ENCODE data around the gene DCPS. TPM values are rescaled to one million over a fixed set of nuclear protein-coding genes. Genes with fewer than 3 reads are reported as not detected.

DCPS gene
- polyA plus RNA-seq, 1 of the 3 experiments (the other 2 are of a cell fraction), result 48.1 TPM

DNA sequence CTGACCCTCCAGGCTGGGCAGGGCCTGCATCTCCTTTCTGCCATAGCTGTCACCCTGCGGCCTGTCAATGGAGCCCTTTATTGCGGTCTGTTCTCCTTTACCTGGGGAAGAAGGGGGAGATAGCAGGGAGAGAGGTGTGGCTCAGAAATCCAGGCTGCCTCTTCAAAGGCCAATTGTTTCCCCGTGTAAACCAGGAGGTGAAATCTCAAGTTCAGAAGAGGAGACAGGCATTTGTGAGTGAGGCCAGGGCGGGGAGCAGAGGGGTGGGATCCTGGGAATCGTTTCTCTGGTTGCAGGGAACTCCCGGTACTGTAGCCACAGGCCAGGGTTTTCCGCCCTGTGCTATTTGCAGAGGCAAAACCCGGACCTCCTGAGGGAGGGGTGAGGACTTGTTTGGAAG is 9.1 kb downstream of the DCPS start:
- Histone ChIP-seq H3K79me2 (ENCODE audit: insufficient read depth) (no peaks in the 10 kb centered on the region; the same call in 1 of the 2 replicates), H3K27me3 (ENCODE audit: insufficient read depth) (no peaks in the 10 kb centered on the region), H4K20me1 (ENCODE audit: insufficient read depth) (no peaks in the 10 kb centered on the region), H2AFZ (ENCODE audit: low read depth) (no peak overlapping the region), H3K9me2 (no peaks in the 10 kb centered on the region), H3K4me3 (ENCODE audit: low read depth in 2 of 2, low read length in 1 of 2) (no peak overlapping the region), H3K4me1 (ENCODE audit: control insufficient read depth in 1 of 2, insufficient read depth in 2 of 2, low read depth in 1 of 2, low read length in 1 of 2) (peaks cover 11 to 14% of the 10 kb centered on the region in 2 experiments), H3K27ac (ENCODE audit: low read depth in 2 of 2, low read length in 1 of 2) (no peak overlapping the region), H3F3A (replicated peaks; ENCODE audit: insufficient read depth) (peaks cover 21% of the 10 kb centered on the region), H3K9ac (no peak overlapping the region), H3K4me2 (no peak overlapping the region), H3K9me3 (no peaks in the 10 kb centered on the region), H3K36me3 (replicated peaks in 1 of 2; ENCODE audit: control insufficient read depth in 1 of 2, insufficient read depth in 2 of 2, low read length in 1 of 2) (peaks cover 6 to 11% of the 10 kb centered on the region in 2 experiments)
- ChIA-PET POLR2A (no interaction called here), CTCF (interaction anchor here (0.9 to 10.0 kb wide), 5 partner anchors 43 to 679 kb away, joined by 3 to 172 read pairs (median 6); no protein-coding TSS in a partner anchor)
- no peak for DNase-seq
- no peak for TF ChIP-seq FOXJ3 (CRISPR knock-in tag; IDR thresholded peaks at IDR 0.05)
- TF ChIP-seq USF1 (IDR thresholded peaks at IDR 0.05; ENCODE audit: borderline replicate concordance, low read depth), result no peak
- TF ChIP-seq FOXM1 (IDR thresholded peaks at IDR 0.05; ENCODE audit: low read depth), result no peak
- TF ChIP-seq ELF1 (IDR thresholded peaks at IDR 0.05), result no peak
- TF ChIP-seq MAX (IDR thresholded peaks at IDR 0.05; ENCODE audit: low read depth), result no peak
- WGBS (ENCODE audit: low lambda C conversion rate), result 88% methylated on average over 8 of the region's 8 CpGs

DNA sequence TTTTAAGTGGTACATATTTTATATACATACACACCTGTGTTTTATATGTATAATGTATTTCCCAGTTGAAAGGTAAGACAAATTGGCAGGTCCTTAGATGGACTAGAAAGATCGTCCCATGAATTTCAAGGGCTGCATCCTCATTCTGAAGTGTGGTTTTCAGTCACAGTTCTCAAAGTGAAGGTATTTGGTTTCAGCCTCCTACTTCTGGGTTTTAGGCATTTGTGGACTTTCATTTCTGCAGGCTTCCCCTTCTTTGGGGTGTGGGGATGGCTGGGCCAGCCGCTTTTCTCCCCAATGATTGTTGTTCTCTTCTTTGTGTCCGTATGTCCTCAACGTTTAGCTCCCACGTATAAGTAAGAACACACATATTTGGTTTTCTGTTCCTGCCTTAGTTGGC is 10.0 kb downstream of the DCPS start:
- peaks cover 6 to 11% of the 10 kb centered on the region in 2 experiments for H3K36me3 ChIP-seq (replicated peaks in 1 of 2; ENCODE audit: control insufficient read depth in 1 of 2, insufficient read depth in 2 of 2, low read length in 1 of 2)
- peaks cover 23% of the 10 kb centered on the region for H3F3A ChIP-seq (replicated peaks; ENCODE audit: insufficient read depth)
- no peak for TF ChIP-seq CHD2 (IDR thresholded peaks at IDR 0.05; ENCODE audit: low read length, partially characterized antibody)
- no peak for DNase-seq
- H3K9me3 ChIP-seq, result no peaks in the 10 kb centered on the region
- peaks cover 20 to 23% of the 10 kb centered on the region in 2 experiments for H3K4me1 ChIP-seq (ENCODE audit: control insufficient read depth in 1 of 2, insufficient read depth in 2 of 2, low read depth in 1 of 2, low read length in 1 of 2)
- H3K4me3 ChIP-seq (ENCODE audit: low read depth in 2 of 2, low read length in 1 of 2), result no peak overlapping the region
- 97% methylated on average over 5 of the region's 5 CpGs for WGBS (ENCODE audit: low lambda C conversion rate)
- H3K9ac ChIP-seq, result no peak overlapping the region
- no peak overlapping the region for H3K27ac ChIP-seq (ENCODE audit: low read depth in 2 of 2, low read length in 1 of 2)
- H2AFZ ChIP-seq (ENCODE audit: low read depth), result no peak overlapping the region
- no peaks in the 10 kb centered on the region for H3K27me3 ChIP-seq (ENCODE audit: insufficient read depth)
- no peaks in the 10 kb centered on the region; the same call in 1 of the 2 replicates for H3K79me2 ChIP-seq (ENCODE audit: insufficient read depth)
- ChIA-PET POLR2A (no interaction called here), CTCF (interaction anchor here (0.8 kb wide), 1 partner anchor 167 kb away, joined by 3 read pairs; no protein-coding TSS in a partner anchor)
- no peak overlapping the region for H3K4me2 ChIP-seq
- no peaks in the 10 kb centered on the region for H4K20me1 ChIP-seq (ENCODE audit: insufficient read depth)
- H3K9me2 ChIP-seq, result no peaks in the 10 kb centered on the region

DNA sequence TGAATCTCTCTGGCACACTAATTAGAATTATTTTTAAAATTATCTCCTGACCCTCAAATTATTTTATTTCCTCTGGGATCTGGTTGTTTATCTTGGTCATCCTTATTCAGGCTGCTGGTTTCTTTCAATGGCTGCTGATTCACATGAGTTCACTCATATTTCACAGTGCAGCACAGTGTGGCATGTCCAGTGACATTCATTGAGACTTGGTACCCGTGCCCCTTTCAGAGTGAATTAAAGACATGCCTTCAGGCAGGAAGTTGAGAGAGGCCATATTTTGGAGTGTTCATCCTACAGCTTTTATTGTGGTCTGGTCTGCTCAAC is 13.5 kb downstream of the DCPS start:
- Histone ChIP-seq H3K9ac (peak overlapping the region; percentile 44; the same call in 1 of the 2 replicates), H3K27me3 (ENCODE audit: insufficient read depth) (no peaks in the 10 kb centered on the region), H3K4me3 (ENCODE audit: low read depth in 2 of 2, low read length in 1 of 2) (no peak overlapping the region), H3K9me2 (no peaks in the 10 kb centered on the region), H3K9me3 (no peaks in the 10 kb centered on the region), H3K27ac (ENCODE audit: low read depth in 2 of 2, low read length in 1 of 2) (peak overlapping the region; percentile 78 to 91), H4K20me1 (ENCODE audit: insufficient read depth) (no peaks in the 10 kb centered on the region), H3K36me3 (replicated peaks in 1 of 2; ENCODE audit: control insufficient read depth in 1 of 2, insufficient read depth in 2 of 2, low read length in 1 of 2) (peaks cover 2 to 11% of the 10 kb centered on the region in 2 experiments), H2AFZ (ENCODE audit: low read depth) (peak overlapping the region; percentile 66), H3K4me1 (ENCODE audit: control insufficient read depth in 1 of 2, insufficient read depth in 2 of 2, low read depth in 1 of 2, low read length in 1 of 2) (peaks cover 24 to 26% of the 10 kb centered on the region in 2 experiments), H3F3A (replicated peaks; ENCODE audit: insufficient read depth) (peaks cover 25% of the 10 kb centered on the region), H3K4me2 (peak overlapping the region; percentile 67), H3K79me2 (ENCODE audit: insufficient read depth) (peaks cover 3% of the 10 kb centered on the region; the same call in 1 of the 2 replicates)
- POLR2A ChIA-PET, result interaction anchor here (0.7 kb wide), 1 partner anchor 13 kb away, joined by 3 read pairs; the partner anchor contains the start of gene DCPS
- 18% methylated on average over 1 of the region's 1 CpG for WGBS (ENCODE audit: low lambda C conversion rate)
- DNase-seq, result no peak
- CTCF ChIA-PET, result interaction anchor here (1.5 kb wide), 1 partner anchor 163 kb away, joined by 8 read pairs; no protein-coding TSS in a partner anchor
- TF ChIP-seq RXRA (IDR thresholded peaks at IDR 0.05; ENCODE audit: borderline replicate concordance, low read depth), result no peak
- peak; percentile 48; the same call in 1 of the 2 replicates for TF ChIP-seq TCF12 (IDR thresholded peaks at IDR 0.05)

Data from SK-N-SH (cell line).